ENCODE results near the gene ICOS.
A peak's percentile ranks its signal among the peaks of the same experiment; 100 is the strongest.

ICOS gene

GRCh38 chr2:203936535-203936934, at the start of gene ICOS:
Gene ICOS (plus strand): TSS chr2:203936763. CDS start chr2:203936815, 52 bp downstream.
- DNase-seq (ENCODE audit: low spot score), result no peak

GRCh38 chr2:203887677-203888076, 48.9 kb upstream of the ICOS start:
- DNase-seq (ENCODE audit: low spot score), result no peak

- no peak for DNase-seq (ENCODE audit: low spot score)
Observed at GRCh38 chr2:203889542-203889941, 47.0 kb upstream of the ICOS start.

- DNase-seq (ENCODE audit: low spot score), result no peak
Observed at GRCh38 chr2:203889944-203890343, 46.6 kb upstream of the ICOS start.

- no peak for DNase-seq (ENCODE audit: low spot score)
Observed at GRCh38 chr2:203890733-203891132, 45.8 kb upstream of the ICOS start.

- no peak for DNase-seq (ENCODE audit: low spot score)
Observed at GRCh38 chr2:203891474-203891873, 45.1 kb upstream of the ICOS start.

GRCh38 chr2:203892207-203892606, 44.4 kb upstream of the ICOS start:
- no peak for DNase-seq (ENCODE audit: low spot score)

GRCh38 chr2:203893401-203893800, 43.2 kb upstream of the ICOS start:
- DNase-seq (ENCODE audit: low spot score), result no peak

GRCh38 chr2:203893840-203894239, 42.7 kb upstream of the ICOS start:
- DNase-seq (ENCODE audit: low spot score), result no peak

- DNase-seq (ENCODE audit: low spot score), result no peak
Observed at GRCh38 chr2:203894262-203894661, 42.3 kb upstream of the ICOS start.

- no peak for DNase-seq (ENCODE audit: low spot score)
Observed at GRCh38 chr2:203897544-203897943, 39.0 kb upstream of the ICOS start.

GRCh38 chr2:203898657-203899056, 37.9 kb upstream of the ICOS start:
- DNase-seq (ENCODE audit: low spot score), result no peak

GRCh38 chr2:203900253-203900652, 36.3 kb upstream of the ICOS start:
- no peak for DNase-seq (ENCODE audit: low spot score)

GRCh38 chr2:203904022-203904421, 32.5 kb upstream of the ICOS start:
- no peak for DNase-seq (ENCODE audit: low spot score)

- no peak for DNase-seq (ENCODE audit: low spot score)
Observed at GRCh38 chr2:203905656-203906055, 30.9 kb upstream of the ICOS start.

GRCh38 chr2:203908066-203908796, 28.3 kb upstream of the ICOS start:
- DNase-seq (ENCODE audit: low spot score), result no peak

- no peak for DNase-seq (ENCODE audit: low spot score)
Observed at GRCh38 chr2:203908797-203909185, 27.8 kb upstream of the ICOS start.

- peak; percentile 76 for DNase-seq (ENCODE audit: low spot score)
Observed at GRCh38 chr2:203909261-203909967, 27.1 kb upstream of the ICOS start.

GRCh38 chr2:203909974-203910373, 26.6 kb upstream of the ICOS start:
- peak; percentile 18 for DNase-seq (ENCODE audit: low spot score)

GRCh38 chr2:203913947-203914346, 22.6 kb upstream of the ICOS start:
- DNase-seq (ENCODE audit: low spot score), result no peak

GRCh38 chr2:203914546-203915182, 21.9 kb upstream of the ICOS start:
- peak; percentile 26 for DNase-seq (ENCODE audit: low spot score)

GRCh38 chr2:203915256-203915655, 21.3 kb upstream of the ICOS start:
- peak; percentile 56 for DNase-seq (ENCODE audit: low spot score)

- no peak for DNase-seq (ENCODE audit: low spot score)
Observed at GRCh38 chr2:203916756-203917155, 19.8 kb upstream of the ICOS start.
